GM23248 (cell line): ENCODE measurements around the gene SMAD5.
A peak's percentile ranks its signal among the peaks of the same experiment; 100 is the strongest.

ENCODE experiments used
- EZH2 ChIP-seq: fragments of 200-600 bp; sonication (generic); IDR thresholded peaks from 2 replicates; pipeline ENCODE4 v1.6.1; 2018; ENCODE audit warnings: antibody characterized with exemption, mild to moderate bottlenecking; ENCODE audit not compliant: insufficient read depth, poor library complexity, severe bottlenecking
- EZH2phosphoT487 ChIP-seq: fragments of 200-600 bp; sonication (generic); IDR thresholded peaks from 2 replicates; pipeline ENCODE4 v1.6.1; 2018; ENCODE audit warnings: antibody characterized with exemption, moderate library complexity, mild to moderate bottlenecking, low read depth; ENCODE audit not compliant: insufficient read depth

DNA sequence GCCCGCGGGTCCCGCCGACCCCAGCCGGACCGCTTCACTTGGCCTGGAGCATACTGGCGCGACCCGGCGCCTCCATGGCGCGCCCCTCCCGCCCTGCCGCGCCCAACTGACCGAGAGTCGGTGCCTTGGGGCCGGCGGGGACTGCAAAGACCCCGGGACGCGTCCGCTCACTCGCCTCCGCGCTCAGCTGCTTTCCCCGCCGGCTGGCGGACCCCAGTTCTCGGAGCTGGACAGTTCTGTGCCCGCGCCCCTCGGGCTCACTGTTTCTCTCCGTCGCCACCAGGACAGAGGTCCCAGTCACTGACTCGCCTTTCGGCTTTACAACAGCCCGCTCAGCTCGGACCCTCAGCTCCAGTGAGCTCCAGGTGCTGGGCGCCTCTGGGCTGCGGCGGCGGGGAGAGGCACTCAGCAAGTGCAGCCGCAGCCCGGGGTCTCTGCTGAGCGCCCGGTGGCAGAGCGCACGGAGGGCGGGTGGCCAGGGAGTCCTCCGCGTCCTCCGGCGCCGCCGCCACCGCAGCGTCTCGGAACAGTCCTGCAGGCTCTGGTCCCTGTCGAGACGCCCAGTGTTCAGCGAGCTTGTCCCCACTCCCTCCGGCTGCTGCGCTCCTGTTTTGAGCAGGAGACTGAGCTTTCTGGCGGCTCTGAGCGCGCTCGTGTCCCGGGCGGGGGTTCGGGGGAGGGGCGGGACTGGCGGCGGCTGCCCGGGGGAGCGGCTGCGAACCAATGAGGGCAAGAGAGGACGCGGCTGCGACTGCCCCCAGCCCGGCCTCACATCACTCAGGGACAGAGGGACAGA is 60.1 kb downstream of the SMAD5 start, which contains the start of gene SMIM32:
- TF ChIP-seq EZH2phosphoT487 (no peak), EZH2 (peak; percentile 71)
